ENCODE measurements around the gene PLSCR2.
"Not testable (repeated sequence)": the region's sequence is repeated elsewhere in the genome, so short reads cannot be mapped to it uniquely, and the experiment has no call there.

Gene PLSCR2

GRCh38 chr3:146425341-146425740 lies 44.0 kb downstream of the PLSCR2 start:
- DNase-seq (ENCODE audit: extremely low read depth, insufficient read length): no peak
- Histone ChIP-seq H3K27me3 (replicated peaks; ENCODE audit: control insufficient read depth, insufficient read depth, low read length) (no peaks in the 10 kb centered on the region), H3K36me3 (ENCODE audit: control insufficient read depth, insufficient read depth, low read length) (no peaks in the 10 kb centered on the region), H3K4me3 (replicated peaks; ENCODE audit: low read depth, low read length) (no peak overlapping the region)
- TF ChIP-seq CTCF (IDR thresholded peaks at IDR 0.05; ENCODE audit: insufficient read depth, low read length, poor library complexity, severe bottlenecking): no peak

GRCh38 chr3:146421819-146422759 lies 47.3 kb downstream of the PLSCR2 start:
- Histone ChIP-seq H3K36me3 (ENCODE audit: control insufficient read depth, insufficient read depth, low read length) (no peaks in the 10 kb centered on the region), H3K4me3 (replicated peaks; ENCODE audit: low read depth, low read length) (no peak overlapping the region), H3K27me3 (replicated peaks; ENCODE audit: control insufficient read depth, insufficient read depth, low read length) (no peaks in the 10 kb centered on the region)
- DNase-seq (ENCODE audit: extremely low read depth, insufficient read length): no peak
- TF ChIP-seq CTCF (IDR thresholded peaks at IDR 0.05; ENCODE audit: insufficient read depth, low read length, poor library complexity, severe bottlenecking): no peak

GRCh38 chr3:146416366-146416765 lies 53.0 kb downstream of the PLSCR2 start:
- no peak for DNase-seq (ENCODE audit: extremely low read depth, insufficient read length)
- TF ChIP-seq CTCF (IDR thresholded peaks at IDR 0.05; ENCODE audit: insufficient read depth, low read length, poor library complexity, severe bottlenecking): no peak
- H3K27me3 ChIP-seq (replicated peaks; ENCODE audit: control insufficient read depth, insufficient read depth, low read length): no peaks in the 10 kb centered on the region

GRCh38 chr3:146414010-146414409 lies 55.4 kb downstream of the PLSCR2 start:
- no peak for TF ChIP-seq CTCF (IDR thresholded peaks at IDR 0.05; ENCODE audit: insufficient read depth, low read length, poor library complexity, severe bottlenecking)
- no peak for DNase-seq (ENCODE audit: extremely low read depth, insufficient read length)

More at GRCh38 chr3:146416366-146416765, 53.0 kb downstream of the PLSCR2 start:
- no peak overlapping the region for H3K4me3 ChIP-seq (replicated peaks; ENCODE audit: low read depth, low read length)
- no peaks in the 10 kb centered on the region for H3K36me3 ChIP-seq (ENCODE audit: control insufficient read depth, insufficient read depth, low read length)

GRCh38 chr3:146412711-146413110 lies 56.6 kb downstream of the PLSCR2 start:
- H3K4me3 ChIP-seq (replicated peaks; ENCODE audit: low read depth, low read length); DNase-seq (ENCODE audit: extremely low read depth, insufficient read length); H3K36me3 ChIP-seq (ENCODE audit: control insufficient read depth, insufficient read depth, low read length); H3K27me3 ChIP-seq (replicated peaks; ENCODE audit: control insufficient read depth, insufficient read depth, low read length): not testable (repeated sequence)

More at GRCh38 chr3:146414010-146414409, 55.4 kb downstream of the PLSCR2 start:
- Histone ChIP-seq H3K27me3 (replicated peaks; ENCODE audit: control insufficient read depth, insufficient read depth, low read length) (no peaks in the 10 kb centered on the region), H3K36me3 (ENCODE audit: control insufficient read depth, insufficient read depth, low read length) (no peaks in the 10 kb centered on the region), H3K4me3 (replicated peaks; ENCODE audit: low read depth, low read length) (no peak overlapping the region)

GRCh38 chr3:146407956-146408355 lies 61.4 kb downstream of the PLSCR2 start:
- Histone ChIP-seq H3K27me3 (replicated peaks; ENCODE audit: control insufficient read depth, insufficient read depth, low read length) (no peaks in the 10 kb centered on the region), H3K36me3 (ENCODE audit: control insufficient read depth, insufficient read depth, low read length) (no peaks in the 10 kb centered on the region)
- DNase-seq (ENCODE audit: extremely low read depth, insufficient read length): no peak

More at GRCh38 chr3:146407956-146408355, 61.4 kb downstream of the PLSCR2 start:
- H3K4me3 ChIP-seq (replicated peaks; ENCODE audit: low read depth, low read length): no peak overlapping the region
- no peak for TF ChIP-seq CTCF (IDR thresholded peaks at IDR 0.05; ENCODE audit: insufficient read depth, low read length, poor library complexity, severe bottlenecking)
